Myocyte (in vitro differentiated cells): ENCODE results near the gene CEP41. TPM values are rescaled to one million over a fixed set of nuclear protein-coding genes. Genes with fewer than 3 reads are reported as not detected.

Experiments
- DNase-seq: peaks from one replicate; pipeline ENCODE4 v3.0.0-alpha.2; 2012; ENCODE audit warnings: low read depth
- total RNA-seq: library from RNA; depleted of rRNA; stranded (reverse); fragments of >200 nt; gene quantifications from 2 replicates; pipeline ENCODE4 v1.2.3, GENCODE V29; 2014

CEP41 gene
- total RNA-seq, 1 donor from 2014 or later: 10.6 TPM

DNA sequence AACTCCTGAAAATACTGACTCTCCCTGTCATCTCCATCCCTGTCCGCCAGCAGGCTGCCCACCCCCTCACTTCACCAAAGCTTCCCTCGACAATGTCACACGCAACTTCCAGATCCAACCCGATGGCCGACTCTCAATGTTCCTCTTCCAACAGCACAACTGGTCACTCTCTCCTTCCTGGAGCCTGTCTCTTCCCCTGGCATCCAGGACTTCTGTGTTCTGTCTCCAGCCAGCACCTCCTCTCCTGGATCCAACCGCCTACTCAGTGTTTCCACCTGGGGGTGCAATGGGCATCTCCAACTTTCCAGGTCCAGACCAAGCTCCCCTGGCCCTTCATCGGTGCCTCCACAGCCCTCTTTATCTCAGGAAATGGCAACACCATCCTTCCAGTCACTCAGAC, 87.6 kb downstream of the CEP41 start:
- peak; percentile 12 for DNase-seq

DNA sequence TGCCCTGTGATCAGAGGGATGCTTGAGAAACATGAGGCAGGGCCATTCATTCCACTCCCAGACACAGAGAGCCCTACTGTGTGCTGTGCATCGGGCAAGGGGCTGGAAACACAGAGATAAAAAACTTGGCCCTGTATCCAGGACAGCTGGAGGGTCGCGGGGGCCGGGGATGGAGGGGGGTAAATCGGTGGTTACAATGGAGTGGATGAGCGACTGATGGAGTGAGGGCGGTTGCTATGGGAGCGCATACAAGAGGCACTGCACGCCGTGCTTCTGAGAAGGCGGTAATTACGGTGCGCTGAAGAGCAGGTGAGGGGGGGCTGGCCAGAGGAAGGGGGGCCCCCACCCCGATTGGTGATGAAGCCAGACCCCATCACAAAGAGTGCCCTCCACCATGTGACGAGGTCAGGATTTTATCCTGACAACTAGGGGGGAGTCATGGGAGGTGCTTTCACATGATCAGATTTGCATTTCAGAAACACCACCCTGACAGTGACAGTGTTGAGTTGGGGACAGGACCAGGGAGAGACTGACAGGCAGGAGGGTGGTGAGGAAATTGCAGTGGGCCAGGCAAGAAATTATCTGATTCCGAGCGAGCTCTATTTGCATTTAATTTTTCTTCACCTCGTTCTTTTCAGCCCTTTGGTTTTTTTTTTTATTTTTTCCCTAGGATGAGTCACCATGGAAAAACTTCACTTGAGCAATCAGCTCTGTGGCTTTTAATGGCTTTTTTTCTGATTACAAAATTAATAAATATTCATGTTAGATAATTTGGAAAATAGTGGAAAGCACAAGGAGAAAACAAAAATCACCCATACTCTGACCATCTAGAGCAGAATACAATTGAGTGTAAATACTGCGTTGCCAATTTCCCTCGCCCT, 88.4 kb downstream of the CEP41 start:
- peak; percentile 67 for DNase-seq

DNA sequence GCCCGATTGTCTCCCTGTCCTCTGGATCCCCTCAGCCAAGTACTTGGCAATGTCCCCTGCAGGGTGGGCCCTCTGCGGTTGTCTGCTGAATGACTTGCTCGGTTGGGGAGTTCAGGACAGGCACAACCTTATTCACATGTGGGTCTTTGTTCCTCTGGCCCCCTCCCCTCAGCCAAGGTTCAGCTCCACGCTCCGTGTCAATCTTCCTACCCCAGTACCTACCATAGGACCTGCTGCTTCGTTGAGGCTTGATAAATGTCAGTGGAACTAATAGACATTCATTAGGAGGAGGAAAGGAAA, 89.1 kb downstream of the CEP41 start:
- no peak for DNase-seq

DNA sequence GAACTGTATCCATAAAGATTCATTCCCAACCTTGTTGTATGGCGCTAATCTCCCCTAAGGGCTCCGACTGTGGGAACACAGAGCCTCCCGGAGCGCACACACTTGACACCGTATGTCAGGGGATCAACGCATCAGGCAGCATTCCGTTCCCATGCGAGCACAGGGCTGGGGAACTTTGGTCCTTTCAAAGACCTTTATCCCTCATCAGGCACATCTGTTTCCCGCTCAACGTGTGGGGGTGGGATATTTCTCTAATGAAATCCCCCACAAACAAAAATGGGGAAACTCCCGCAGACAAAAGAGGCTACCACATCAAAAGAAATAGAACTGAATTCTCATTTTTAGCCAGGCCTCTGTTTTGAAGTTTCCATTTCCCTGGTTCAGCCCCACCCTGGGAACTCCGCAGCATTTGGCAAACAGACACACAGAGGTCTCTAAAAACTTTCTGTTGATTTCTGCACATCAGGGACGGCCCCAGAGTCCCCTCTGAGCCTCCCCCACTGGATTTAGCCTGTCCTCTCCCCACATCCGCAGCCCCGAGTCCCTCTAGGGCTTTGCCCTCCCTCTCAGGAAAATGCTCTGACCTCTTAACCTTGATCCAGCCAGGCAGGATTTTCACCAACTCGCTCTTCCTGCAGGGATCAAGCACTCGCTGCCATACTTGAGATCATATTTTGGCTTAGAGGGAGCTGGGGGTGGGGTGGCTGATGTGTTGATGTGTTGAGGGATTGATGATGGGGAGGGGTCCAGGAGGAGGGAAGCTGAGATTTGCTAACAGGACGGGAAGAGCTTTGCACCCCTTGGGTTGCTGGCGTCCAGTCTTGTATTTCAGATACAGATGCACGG, 89.6 kb downstream of the CEP41 start:
- no peak for DNase-seq

DNA sequence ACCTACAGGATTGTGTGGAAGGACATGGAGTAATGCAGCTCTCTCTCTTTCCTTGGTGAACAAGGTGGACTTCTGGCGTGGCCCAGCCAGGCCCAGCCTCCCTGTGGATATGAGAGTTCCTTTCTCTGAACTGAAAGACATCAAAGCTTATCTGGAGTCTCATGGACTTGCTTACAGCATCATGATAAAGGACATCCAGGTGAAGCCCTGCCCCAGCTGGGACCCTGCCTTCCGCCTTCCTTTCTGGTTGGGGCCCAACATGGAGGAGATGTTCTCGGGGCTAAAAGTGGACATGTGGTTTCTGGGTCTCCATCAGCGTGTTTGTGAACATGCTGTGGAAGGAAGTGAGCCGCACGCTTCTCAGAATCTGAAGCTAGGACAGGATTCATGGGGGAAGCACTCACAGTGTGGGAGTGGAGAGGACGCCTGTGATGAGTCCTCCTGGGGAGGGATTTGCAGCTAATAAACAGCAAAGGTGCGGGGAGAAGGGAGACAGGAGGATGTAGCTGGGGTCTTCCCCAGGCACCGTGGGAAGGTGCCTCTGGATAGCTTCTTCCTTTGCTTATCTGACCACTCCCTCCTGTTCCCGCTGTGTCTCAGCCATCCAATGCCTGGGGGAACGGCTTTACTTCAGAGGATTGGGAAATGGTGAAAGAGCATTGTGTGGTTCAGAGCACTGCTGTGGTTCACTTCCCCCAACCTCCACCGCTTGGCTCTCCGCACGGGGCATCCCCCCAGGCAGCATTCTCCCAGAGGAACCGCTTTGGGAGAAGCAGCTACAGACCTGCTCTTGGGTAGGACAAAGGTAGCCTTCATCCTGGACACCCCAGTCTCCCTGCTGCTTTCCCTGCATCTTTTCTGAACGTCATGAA, 90.7 kb downstream of the CEP41 start:
- no peak for DNase-seq

DNA sequence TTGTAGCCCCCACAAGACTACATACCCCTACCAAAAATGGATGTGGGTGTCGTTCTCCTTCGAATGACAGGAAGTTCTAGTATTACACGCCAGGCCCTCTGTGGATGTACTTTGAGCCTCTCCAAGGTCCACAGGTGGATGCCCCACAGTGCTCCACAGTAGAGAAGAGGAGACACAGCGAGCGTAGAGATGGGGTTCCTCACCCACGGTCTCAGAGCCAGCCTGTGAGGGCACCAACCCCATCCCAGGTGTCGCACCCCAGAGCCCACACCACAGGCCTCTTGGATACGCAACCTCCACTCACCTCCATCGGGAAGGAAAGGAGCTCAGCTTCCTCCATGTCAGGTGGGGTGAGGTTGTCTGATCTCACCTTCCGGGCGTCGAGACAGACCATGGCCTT, 93.9 kb downstream of the CEP41 start:
- DNase-seq: no peak

DNA sequence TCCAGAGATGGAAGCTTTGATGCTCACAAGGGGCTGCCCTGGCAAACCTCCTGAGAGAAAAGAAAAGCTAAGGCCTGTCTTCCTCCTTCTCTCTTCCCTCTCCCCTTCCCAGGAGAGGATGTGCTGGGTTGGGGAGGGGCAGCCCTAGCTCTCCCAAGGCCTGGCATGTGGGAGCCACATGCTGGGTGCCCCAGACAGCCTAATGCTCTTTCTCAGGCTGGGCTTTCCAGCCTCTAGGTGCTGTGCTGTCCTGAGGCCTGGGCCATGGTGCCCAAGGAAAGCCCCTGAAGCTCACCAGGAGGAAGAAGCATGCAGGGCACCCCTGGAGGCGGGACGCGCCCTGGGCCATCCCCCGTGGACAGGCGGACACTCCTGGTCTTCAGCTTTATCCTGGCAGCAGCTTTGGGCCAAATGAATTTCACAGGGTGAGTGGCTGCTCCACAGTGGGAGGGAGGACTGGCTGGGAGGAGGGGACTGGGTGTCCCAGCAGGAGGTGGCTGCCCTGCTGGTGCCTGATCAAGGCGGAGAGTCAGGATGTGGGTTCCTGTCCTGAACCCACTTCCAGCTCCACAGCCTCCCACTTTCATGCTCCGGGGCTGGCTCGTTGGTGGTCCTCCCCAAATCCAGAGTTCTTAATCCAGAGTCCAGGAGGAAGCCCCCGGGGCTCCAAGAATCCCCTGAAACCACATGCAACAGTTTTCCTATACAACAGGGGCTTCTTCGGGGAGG, 94.5 kb downstream of the CEP41 start:
- no peak for DNase-seq

DNA sequence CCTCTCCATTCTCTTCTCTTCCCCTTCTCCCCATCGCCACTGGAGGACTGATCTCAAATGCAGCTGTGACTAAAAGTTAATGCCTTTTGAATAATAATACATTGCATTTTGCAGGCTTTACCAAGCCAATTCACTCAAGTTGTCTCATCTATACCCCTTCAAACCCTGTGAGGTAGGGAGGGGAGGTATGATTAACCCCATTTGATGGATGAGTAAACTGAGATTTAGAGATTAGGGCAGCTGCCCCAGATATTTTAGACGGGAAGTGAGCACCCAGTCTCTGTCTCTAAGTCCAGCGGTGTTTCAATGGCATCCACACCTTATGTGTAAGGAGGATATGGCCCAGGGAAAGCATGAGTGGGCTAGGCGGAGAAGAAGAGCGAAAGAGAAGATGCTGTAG, 95.1 kb downstream of the CEP41 start:
- DNase-seq: no peak

DNA sequence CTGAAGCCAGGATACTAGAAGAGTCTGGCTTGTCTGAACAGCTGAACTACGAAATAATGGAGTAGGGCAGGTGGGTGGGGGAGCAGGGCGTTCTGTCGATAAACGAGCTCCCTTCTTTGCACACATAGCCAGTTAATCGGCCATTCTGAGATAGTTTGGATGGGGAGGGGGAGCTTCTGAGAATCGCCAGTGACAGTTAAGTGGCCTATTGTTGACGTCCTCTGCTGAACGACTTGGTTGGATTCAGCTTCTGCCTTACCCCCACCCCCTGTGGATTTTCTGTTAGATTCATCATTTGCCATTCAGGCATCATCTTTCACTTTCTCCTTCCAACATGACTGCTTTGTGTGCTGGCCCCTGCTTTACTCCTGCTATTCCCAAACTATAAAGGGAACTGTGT, 95.7 kb downstream of the CEP41 start:
- DNase-seq: peak; percentile 67

DNA sequence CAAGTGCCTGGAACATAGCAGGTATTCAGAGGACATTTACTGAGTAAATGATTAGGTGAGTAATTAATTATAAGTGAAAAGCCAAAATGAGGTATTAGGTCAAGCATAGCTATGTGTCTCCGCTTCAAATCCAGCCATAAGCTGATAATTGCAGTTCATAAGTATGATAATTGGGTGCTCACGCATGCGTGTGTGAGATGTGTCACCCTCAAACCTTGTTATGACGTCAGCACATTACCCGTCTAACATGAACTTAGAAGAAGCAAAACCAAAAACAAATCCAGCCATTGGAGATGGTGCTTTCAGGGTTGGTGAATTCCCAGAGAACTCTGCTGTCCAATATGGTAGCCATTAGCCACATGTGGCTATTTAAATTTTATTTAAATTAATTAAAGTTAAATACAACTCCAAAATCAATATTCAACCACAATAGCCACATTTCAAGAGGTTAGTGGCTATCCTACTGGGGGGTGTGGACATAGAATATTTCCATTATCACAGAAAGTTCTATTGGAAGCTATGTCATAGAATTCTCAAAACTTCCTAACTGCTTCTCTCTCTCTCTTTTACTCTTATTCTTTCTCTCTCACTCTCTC, 96.4 kb downstream of the CEP41 start, which contains the start of gene CPA5:
CPA5 (plus strand) TSS at position 546 of the 596 bp plus-strand sequence. CDS start 1,670 bp downstream, outside the sequence.
- DNase-seq: no peak

Other genes starting within 250 kb of the CEP41 start
- 17.2 and 20.2 TPM in 2 replicates for gene TMEM209, start 235.6 kb downstream of the CEP41 start, total RNA-seq
- not detected in 2 replicates for gene SSMEM1, start 233.2 kb downstream of the CEP41 start, total RNA-seq
- gene CPA2, start 174.2 kb downstream of the CEP41 start, total RNA-seq: not detected in 2 replicates
- 4.0 and 5.7 TPM in 2 replicates for gene CPA4, start 147.9 kb downstream of the CEP41 start, total RNA-seq
- 0.16 and 0.21 TPM in 2 replicates for gene CPA5, start 96.2 kb downstream of the CEP41 start, total RNA-seq
- 1.3 and 6.5 TPM in 2 replicates for gene CPA1, start 60.5 kb downstream of the CEP41 start, total RNA-seq
- gene MEST, start 51.1 kb upstream of the CEP41 start, total RNA-seq: 129 and 151 TPM in 2 replicates
- gene COPG2, start 227.7 kb upstream of the CEP41 start, total RNA-seq: 60.6 and 68.8 TPM in 2 replicates
- gene TSGA13, start 245.5 kb upstream of the CEP41 start, total RNA-seq: not detected in 2 replicates